GM12878 (cell line): ENCODE results near the gene ITGA1. TPM values are rescaled to one million over a fixed set of nuclear protein-coding genes. Genes with fewer than 3 reads are reported as not detected.

Experiments
- ATAC-seq: fragments of 200-7000 bp; cut with Tn5 transposase; 3 replicates; pipeline ENCODE4 v1.9.1; 2020; ENCODE audit warnings: mild to moderate bottlenecking, moderate library complexity
- BruUV-seq: library from RNA; stranded (reverse); fragments of 400-500 nt; replicated peaks from 2 replicates; lab custom pipeline; 2021; lab: Mats Ljungman, UMichigan
- CTCF ChIA-PET: fragments of 300-600 bp; sonication (Branson Sonifier 250); formaldehyde crosslinking; extraction: SDS; loops from one replicate; lab custom pipeline; 2021; ENCODE audit warnings: inconsistent platforms; lab: Yijun Ruan, JAX
- POLR2A ChIA-PET: fragments of 350-600 bp; formaldehyde crosslinking; extraction: SDS; loops from one replicate; lab custom pipeline; 2021; ENCODE audit warnings: inconsistent platforms; lab: Charles Lee
- RAD21 ChIA-PET: fragments of 300-600 bp; sonication (Branson Sonifier 250); formaldehyde crosslinking; loops from one replicate; lab custom pipeline; 2023; ENCODE audit warnings: antibody characterized with exemption; ENCODE audit not compliant: unreplicated experiment; lab: Charles Lee
- SMC1A ChIA-PET: fragments of 300-600 bp; sonication (Branson Sonifier 250); formaldehyde crosslinking; loops from one replicate; lab custom pipeline; 2023; ENCODE audit not compliant: unreplicated experiment, uncharacterized antibody; lab: Charles Lee
- DNase-seq: peaks from one replicate; pipeline ENCODE4 v3.0.0-alpha.2; 2011; ENCODE audit warnings: low read depth, low spot score
- FAIRE-seq: peaks from 3 replicates; lab custom pipeline; 2011; peaks lifted over from hg19 to GRCh38; lab: Jason Lieb, UNC
- H2AFZ ChIP-seq: 2 replicates; pipeline ENCODE4 v1.6.0; 2011; ENCODE audit warnings: low read depth, low read length, control low read depth; ENCODE audit not compliant: control insufficient read depth
- H3K27ac ChIP-seq: 2 replicates; pipeline ENCODE4 v1.5.1; 2011; ENCODE audit warnings: control low read depth; ENCODE audit not compliant: control insufficient read depth, insufficient read depth
- H3K27me3 ChIP-seq, 2 experiments: replicated peaks in 1 of 2; 2 replicates each; pipeline versions ENCODE4 v1.6.0 to v1.6.1; 2011; ENCODE audit warnings: low read length in 1 of 2; ENCODE audit not compliant: control insufficient read depth in 2 of 2, insufficient read depth in 2 of 2
- H3K36me3 ChIP-seq, 2 experiments: 2 replicates each; pipeline ENCODE4 v1.5.1; 2011; ENCODE audit warnings: low read length in 1 of 2; ENCODE audit not compliant: control insufficient read depth in 2 of 2, insufficient read depth in 2 of 2
- H3K4me1 ChIP-seq: 2 replicates; pipeline ENCODE4 v1.6.1; 2011; ENCODE audit warnings: mild to moderate bottlenecking, low read length, moderate library complexity, mixed read lengths; ENCODE audit not compliant: control insufficient read depth, insufficient read depth
- H3K4me2 ChIP-seq: 2 replicates; pipeline ENCODE4 v1.6.0; 2011; ENCODE audit warnings: control low read depth; ENCODE audit not compliant: control insufficient read depth, insufficient read depth
- H3K4me3 ChIP-seq: fragments of 200-600 bp; sonication (generic); 2 replicates; pipeline ENCODE4 v1.5.1; 2016
- H3K79me2 ChIP-seq: 2 replicates; pipeline ENCODE4 v1.6.0; 2011; ENCODE audit warnings: low read length; ENCODE audit not compliant: control insufficient read depth, insufficient read depth
- H3K9ac ChIP-seq: 2 replicates; pipeline ENCODE4 v1.8.0; 2011; ENCODE audit warnings: low read length, control low read depth, mixed read lengths; ENCODE audit not compliant: control insufficient read depth, insufficient read depth
- H3K9me3 ChIP-seq: replicated peaks from 3 replicates; pipeline ENCODE4 v1.5.1; 2011; ENCODE audit warnings: mild to moderate bottlenecking, low read length; ENCODE audit not compliant: control insufficient read depth, insufficient read depth
- H4K20me1 ChIP-seq: 2 replicates; pipeline ENCODE4 v1.6.0; 2011; ENCODE audit not compliant: control insufficient read depth, insufficient read depth
- ATF7 ChIP-seq: fragments of 450-650 bp; IDR thresholded peaks from 2 replicates; pipeline ENCODE4 v1.6.1; 2016; ENCODE audit warnings: low read depth, mild to moderate bottlenecking
- CBX3 ChIP-seq: fragments of 200-600 bp; sonication (generic); IDR thresholded peaks from 2 replicates; pipeline ENCODE4 v1.6.1; 2016; ENCODE audit warnings: low read depth, borderline replicate concordance
- IKZF1 ChIP-seq: fragments of 450-650 bp; conservative IDR thresholded peaks from 2 replicates; pipeline ENCODE4 v1.6.1; 2017; ENCODE audit warnings: antibody characterized with exemption, mild to moderate bottlenecking
- NRF1 ChIP-seq: conservative IDR thresholded peaks from 2 replicates; pipeline ENCODE4 v1.6.1; 2011; ENCODE audit warnings: mild to moderate bottlenecking, low read depth, low read length, improper control_type of control experiment
- POLR2AphosphoS5 ChIP-seq: IDR thresholded peaks from 2 replicates; pipeline ENCODE4 v1.6.1; 2011; ENCODE audit warnings: mild to moderate bottlenecking, low read length, inconsistent platforms
- SP1 ChIP-seq: IDR thresholded peaks from one replicate; pipeline ENCODE4 v1.6.1; 2011; ENCODE audit warnings: low read depth, low read length
- TCF7 ChIP-seq: IDR thresholded peaks from 2 replicates; pipeline ENCODE4 v1.6.1; 2014; ENCODE audit warnings: antibody characterized with exemption, borderline replicate concordance
- USF1 ChIP-seq: IDR thresholded peaks from 2 replicates; pipeline ENCODE4 v1.6.1; 2011; ENCODE audit warnings: borderline replicate concordance, low read depth, mild to moderate bottlenecking, moderate library complexity, mixed read lengths, low read length; ENCODE audit not compliant: insufficient read depth; ENCODE audit errors: extremely low read length
- ZBED1 ChIP-seq: IDR thresholded peaks from 2 replicates; pipeline ENCODE4 v1.6.1; 2016; ENCODE audit warnings: borderline replicate concordance
- ZBTB33 ChIP-seq: fragments of 450-650 bp; IDR thresholded peaks from 2 replicates; pipeline ENCODE4 v1.6.1; 2017; ENCODE audit warnings: mild to moderate bottlenecking
- ZNF592 ChIP-seq: fragments of 450-650 bp; IDR thresholded peaks from 2 replicates; pipeline ENCODE4 v1.6.1; 2017; ENCODE audit warnings: mild to moderate bottlenecking, moderate library complexity
- ZNF622 ChIP-seq: fragments of 450-650 bp; IDR thresholded peaks from 2 replicates; pipeline ENCODE4 v1.6.1; 2017; ENCODE audit warnings: mild to moderate bottlenecking, inconsistent platforms
- WGBS: methylation state at CpG from one replicate; pipeline ENCODE4 v1.1.6; 2016; ENCODE audit warnings: low lambda C conversion rate; ENCODE audit not compliant: insufficient replicate concordance, insufficient coverage; ENCODE audit errors: missing lambda C conversion rate; 5-methylcytosine and 5-hydroxymethylcytosine counted together
- in situ Hi-C: fragments of 300-500 bp; cut with MboI; formaldehyde crosslinking; loops from 9 replicates; pipeline ENCODE4 v1.14.3; 2018; ENCODE audit warnings: mixed read lengths
- intact Hi-C: fragments of 100-400 bp; cut with micrococcal nuclease; formaldehyde crosslinking; loops from one replicate; pipeline ENCODE4 v1.14.2; 2022; ENCODE audit not compliant: unreplicated experiment
- polyA plus RNA-seq, 11 experiments: library from polyadenylated mRNA; depleted of rRNA in 4 of 11; unstranded in 6 of 11; stranded (reverse) in 5 of 11; fragments of >200 nt; fragmentation: Nextera tagmentation in 4 of 11; fragmentation: Illumina TruSeq in 1 of 11; extraction: Ambion mirVana in 4 of 11; extraction: Trizol in 1 of 11; gene quantifications; 1 replicate in 1 of 11; 2 replicates in 10 of 11; pipeline versions ENCODE4 v1.2.1 to v1.2.3, GENCODE V29; 2011 to 2016; ENCODE audit warnings: inconsistent platforms in 2 of 11, missing spikeins in 2 of 11, low read depth in 1 of 11
- total RNA-seq, 4 experiments: library from RNA; depleted of rRNA in 3 of 4; stranded (reverse); fragments of >200 nt in 3 of 4; fragmentation: Illumina TruSeq in 1 of 4; extraction: Trizol in 1 of 4; gene quantifications; 2 replicates each; pipeline versions ENCODE4 v1.2.1 to v1.2.3, GENCODE V29; 2013 to 2021

ITGA1 gene
- total and polyA plus RNA-seq, 10 of the 15 experiments (the other 5 are each of a cell fraction or from before 2014, with no cell fraction given) = 0.02 to 0.56 (median 0.19) TPM

- TF ChIP-seq ZBTB33 = no peak
Observed at GRCh38 chr5:52772668-52773067, 15.0 kb upstream of the ITGA1 start (continued).

- Histone ChIP-seq H3K4me1 (peaks cover 12% of the 10 kb centered on the region), H3K9me3 (no peaks in the 10 kb centered on the region), H2AFZ (no peak overlapping the region), H3K9ac (no peak overlapping the region), H3K36me3 (no peaks in the 10 kb centered on the region), H3K27ac (no peak overlapping the region), H4K20me1 (no peaks in the 10 kb centered on the region), H3K79me2 (no peaks in the 10 kb centered on the region), H3K27me3 (peaks cover 0 to 5% of the 10 kb centered on the region in 2 experiments; a peak in 1 of 4 replicates), H3K4me2 (no peak overlapping the region), H3K4me3 (no peak overlapping the region)
- no peak for ATAC-seq
- WGBS = 75% methylated on average over 2 of the region's 2 CpGs
- no peak for DNase-seq
- ChIA-PET SMC1A (no interaction called here), RAD21 (no interaction called here), POLR2A (no interaction called here), CTCF (interaction anchor here (1.2 kb wide), 1 partner anchor 25 kb away, joined by 4 read pairs; no protein-coding TSS in a partner anchor)
- no peak for TF ChIP-seq NRF1
- no peak for TF ChIP-seq ZNF592
- TF ChIP-seq TCF7 = no peak
- no peak for TF ChIP-seq ATF7
- TF ChIP-seq IKZF1 = no peak
- TF ChIP-seq POLR2AphosphoS5 = no peak
- no peak for TF ChIP-seq SP1
- TF ChIP-seq ZBED1 = no peak
- no peak for TF ChIP-seq CBX3
- TF ChIP-seq ZNF622 = no peak
- TF ChIP-seq USF1 = no peak
- in situ Hi-C loops = no loop called here
- BruUV-seq = no TSS peak
- FAIRE-seq = no peak
- intact Hi-C loops = no loop called here
Observed at GRCh38 chr5:52773342-52773741, 14.4 kb upstream of the ITGA1 start.
